HG03060 (cell line): Measurements from ENCODE around the gene SCAMP5.

Experiments
- ATAC-seq: cut with Tn5 transposase; IDR thresholded peaks from one replicate; pipeline ENCODE4 v1.9.1; 2021; ENCODE audit warnings: low read depth, moderate number of reproducible peaks; ENCODE audit not compliant: unreplicated experiment

SCAMP5 gene, protein sequence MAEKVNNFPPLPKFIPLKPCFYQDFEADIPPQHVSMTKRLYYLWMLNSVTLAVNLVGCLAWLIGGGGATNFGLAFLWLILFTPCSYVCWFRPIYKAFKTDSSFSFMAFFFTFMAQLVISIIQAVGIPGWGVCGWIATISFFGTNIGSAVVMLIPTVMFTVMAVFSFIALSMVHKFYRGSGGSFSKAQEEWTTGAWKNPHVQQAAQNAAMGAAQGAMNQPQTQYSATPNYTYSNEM

DNA sequence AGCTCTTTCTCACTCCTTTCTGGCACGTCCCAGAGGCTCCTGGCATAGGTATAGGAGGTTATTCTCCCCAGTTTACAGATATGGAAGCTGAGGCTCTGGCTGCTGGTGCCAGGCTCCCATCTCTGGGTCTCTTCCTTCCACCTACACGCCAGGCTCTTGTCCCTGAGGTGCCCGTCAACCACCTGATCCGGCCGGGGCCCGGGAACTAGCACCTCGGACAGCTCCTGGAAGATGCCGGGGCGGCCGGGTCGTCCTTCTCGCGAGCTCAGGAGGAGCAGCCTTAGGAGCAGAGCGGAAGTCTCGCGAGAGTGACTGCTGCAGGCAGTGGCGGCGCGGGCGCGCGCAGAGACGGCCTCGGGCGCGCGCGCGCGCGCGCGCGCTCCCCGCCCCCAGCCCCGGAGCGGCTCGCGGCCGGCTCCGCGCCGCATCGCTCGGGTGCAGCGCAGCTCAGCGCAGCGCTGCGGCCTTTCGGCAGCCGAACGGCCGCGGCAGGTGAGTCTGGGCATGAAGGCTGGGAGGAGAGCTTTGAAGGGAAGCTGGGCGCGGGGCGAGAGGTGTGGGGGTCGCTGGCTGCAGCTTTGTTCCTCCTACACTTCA is at the start of gene SCAMP5:
TSS of gene SCAMP5 (plus strand) at position 382 of the 597 bp plus-strand sequence. CDS start 16,277 bp downstream, outside the sequence.
- ATAC-seq = no peak

DNA sequence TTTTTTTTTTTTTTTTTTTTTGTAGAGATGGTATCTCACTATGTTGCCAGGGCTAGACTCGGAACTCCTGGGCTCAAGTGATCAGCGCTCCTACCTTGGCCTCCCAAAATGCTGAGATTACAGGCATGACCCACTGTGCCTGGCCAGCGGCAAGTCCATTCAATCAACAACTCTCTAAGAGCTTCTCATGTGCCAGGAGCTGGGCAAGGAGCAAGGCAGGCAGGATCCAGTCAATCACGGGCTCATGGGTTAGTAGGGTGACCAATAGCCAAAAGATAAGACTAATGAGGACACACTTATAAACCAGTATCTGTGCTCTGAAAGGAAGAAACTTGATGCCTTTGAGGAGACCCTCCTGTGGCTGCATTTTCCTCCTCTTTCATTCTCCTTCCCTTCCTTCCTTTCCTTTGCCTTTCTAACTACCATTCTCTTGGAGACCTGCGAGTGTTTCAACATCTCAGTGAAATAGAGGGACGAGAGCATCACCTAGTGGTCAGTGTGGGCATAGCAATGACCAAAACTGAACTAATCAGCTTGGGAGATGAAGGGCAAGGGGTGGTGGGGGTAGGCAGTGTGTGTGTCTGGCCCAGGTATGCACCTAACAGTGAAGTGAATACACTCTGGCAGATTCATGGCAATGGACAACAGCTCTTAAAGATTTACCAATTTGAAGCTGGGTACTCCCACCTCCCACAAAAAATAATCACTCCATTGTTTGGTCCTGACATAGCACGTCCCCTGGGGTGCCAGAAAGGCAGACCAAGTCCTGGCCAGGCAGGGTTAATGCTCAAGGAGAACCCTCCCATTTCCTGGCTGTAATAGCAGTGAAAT is 45.1 kb upstream of the SCAMP5 start:
- no peak for ATAC-seq

DNA sequence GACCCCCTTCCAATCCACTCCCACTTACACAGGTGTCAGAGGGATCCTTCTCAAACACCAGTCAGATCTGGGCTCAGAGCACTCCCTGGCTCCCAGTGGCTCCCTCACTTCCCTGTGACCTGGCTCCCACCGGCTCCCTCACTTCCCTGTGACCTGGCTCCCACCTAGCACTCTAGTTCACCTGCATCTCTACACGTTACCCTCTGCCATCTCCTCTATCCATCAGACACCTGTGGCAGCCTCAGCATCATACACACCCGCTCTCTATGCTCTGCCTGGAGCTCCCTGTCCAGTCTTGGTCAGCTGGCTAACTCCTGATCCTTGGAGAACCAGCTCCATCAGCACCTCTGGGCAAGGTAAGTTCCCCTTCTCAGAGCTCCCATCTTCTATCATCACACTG is 44.4 kb upstream of the SCAMP5 start:
- ATAC-seq = no peak

DNA sequence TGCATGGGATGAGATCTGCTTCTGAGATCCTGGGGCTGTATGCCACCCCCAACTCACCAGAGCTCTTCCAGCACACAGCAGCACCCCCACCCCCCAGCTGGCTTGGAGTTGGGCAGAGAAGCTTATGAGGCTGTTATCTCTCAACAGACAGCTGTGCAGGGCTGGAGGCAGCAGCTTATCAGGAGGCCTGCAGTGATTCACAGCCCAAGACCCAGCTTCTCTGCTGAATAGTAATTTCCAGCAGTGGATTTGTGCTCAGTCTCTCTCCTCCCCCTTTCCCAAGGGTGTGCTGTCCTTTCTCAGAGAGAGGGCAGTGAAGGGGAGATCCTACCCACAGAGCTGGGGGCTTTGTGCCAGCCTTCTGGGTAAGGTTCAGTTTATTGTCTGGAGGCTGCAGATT is 40.8 kb upstream of the SCAMP5 start:
- no peak for ATAC-seq

DNA sequence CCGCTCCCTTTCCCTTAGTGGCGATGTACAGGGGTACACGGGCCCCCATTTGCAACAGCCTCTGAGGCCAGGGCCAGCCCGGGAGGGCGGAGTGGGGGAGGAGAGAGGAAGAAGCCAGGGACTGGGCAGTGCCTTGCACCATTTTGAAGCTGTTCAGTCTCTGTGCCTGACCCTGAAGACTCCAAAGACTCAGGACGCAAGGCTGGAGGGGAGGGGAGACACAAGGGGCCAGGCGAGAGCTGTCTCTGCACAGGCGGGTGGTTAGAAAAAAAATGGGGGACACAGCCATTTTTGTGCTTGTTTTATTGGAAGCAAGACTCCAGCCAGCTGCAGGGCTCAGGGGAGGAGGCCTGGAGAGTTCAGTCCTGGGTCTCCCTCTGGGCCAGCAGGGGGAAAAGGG is 40.3 kb upstream of the SCAMP5 start:
- ATAC-seq = no peak

DNA sequence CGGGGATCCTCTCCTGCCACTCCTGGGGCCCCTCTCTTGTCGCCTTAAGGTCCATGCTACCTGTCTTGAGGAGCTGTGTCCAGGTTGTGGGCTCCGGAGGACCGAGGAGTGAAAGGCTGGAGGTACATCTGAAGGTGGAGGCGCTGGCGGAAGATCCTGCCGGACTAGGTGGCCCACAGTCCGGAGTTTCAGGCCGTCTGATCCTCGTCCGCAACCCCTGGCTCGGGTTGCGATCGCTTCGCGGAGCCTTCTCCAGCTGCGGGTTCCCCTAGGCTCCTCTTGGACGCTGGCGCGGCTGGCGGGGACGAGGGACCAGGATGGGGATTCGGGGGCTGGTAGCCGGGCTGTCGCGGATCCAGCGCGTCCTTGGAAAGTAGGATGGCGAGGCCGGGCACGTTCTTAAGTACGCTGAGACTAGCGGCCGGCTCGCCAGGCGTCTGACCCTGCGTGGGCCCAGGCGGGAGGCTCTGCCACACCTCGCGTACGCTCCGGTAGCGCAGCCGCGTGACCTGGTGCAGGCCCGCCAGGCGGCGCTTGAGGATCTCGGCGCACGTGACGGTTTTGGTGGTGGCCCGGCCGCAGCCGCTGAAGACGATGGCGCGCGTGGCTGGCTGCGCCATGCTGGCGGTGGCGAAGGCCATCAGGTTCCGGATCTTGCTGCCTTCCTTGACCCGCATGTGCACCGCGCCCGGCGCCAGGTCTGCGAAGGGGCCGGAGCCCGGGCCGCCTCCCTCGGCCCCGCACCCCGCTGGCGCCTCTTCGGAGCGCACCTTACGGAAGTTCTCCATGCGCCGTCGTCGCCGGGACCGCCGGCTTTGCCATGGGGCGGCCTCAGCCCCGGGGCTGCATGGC is 39.3 kb upstream of the SCAMP5 start:
- ATAC-seq = no peak

DNA sequence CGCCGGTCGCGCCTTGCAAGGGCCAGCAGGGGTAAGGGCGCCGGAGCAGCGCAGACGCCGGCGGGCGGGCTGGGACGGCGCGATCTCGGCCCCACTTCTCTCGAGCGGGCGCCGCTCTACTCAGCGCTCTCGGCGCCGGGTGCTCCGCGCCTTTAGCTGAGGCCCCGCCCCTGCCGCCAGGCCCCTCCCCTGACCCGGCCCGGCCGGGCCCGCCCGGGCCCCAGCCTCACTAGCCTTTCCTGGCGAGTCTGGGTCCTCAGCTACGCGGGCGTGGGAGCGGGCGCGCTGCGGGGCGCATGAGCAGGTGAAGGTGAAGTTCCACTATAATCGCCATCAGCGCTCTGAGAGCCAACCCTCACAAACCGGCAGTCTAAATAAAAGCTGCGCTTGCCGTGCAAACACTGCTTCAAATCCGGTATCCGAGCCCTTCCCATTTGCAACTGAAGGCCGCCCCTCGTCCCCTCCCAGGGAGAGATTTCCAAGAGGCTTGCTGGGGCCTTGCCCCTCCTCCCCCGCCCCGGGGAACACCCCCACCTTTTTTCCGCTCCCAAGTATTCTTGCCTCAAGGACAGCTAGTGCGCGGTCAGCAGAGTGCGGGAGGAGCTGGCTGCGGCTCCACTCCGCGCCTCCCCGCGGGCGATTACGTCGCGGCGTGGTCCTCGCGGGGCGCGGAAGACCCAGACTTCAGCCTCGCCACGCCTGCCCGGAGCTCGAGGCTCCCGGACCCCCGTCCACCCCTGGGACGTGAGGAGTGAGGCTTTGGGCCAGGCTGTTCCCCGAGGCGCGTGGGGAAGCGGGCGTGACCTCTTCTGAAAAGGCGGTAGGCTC is 38.5 kb upstream of the SCAMP5 start, which contains the start of gene RPP25:
TSS of gene RPP25 (minus strand) at position 125 of the 828 bp plus-strand sequence. CDS start 189 bp downstream, outside the sequence.
- no peak for ATAC-seq

DNA sequence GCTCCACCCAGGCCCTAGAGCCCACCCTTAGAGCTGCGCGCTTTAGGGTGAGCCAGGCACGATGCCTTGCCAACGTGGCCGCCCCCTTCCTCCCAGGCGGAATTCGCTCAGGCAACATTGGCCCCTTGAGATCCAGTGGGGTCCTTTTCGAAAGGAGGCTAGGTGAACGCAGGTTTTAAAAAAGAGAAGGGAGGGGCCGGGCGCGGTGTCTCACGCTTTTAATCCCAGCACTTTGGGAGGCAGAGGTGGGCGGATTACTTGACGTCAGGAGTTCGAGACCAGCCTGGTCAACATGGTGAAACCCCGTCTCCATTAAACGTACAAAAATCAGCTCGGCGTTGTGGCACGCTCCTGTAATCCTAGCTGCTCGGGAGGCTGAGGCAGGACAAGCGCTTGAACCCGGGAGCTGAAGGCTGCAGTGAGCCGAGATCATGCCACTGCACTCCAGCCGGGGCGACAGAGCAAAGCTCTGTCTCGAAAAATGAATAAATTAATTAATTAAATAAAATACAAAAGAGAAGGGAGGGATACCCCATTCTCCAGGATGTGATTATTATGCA is 37.8 kb upstream of the SCAMP5 start:
- no peak for ATAC-seq

DNA sequence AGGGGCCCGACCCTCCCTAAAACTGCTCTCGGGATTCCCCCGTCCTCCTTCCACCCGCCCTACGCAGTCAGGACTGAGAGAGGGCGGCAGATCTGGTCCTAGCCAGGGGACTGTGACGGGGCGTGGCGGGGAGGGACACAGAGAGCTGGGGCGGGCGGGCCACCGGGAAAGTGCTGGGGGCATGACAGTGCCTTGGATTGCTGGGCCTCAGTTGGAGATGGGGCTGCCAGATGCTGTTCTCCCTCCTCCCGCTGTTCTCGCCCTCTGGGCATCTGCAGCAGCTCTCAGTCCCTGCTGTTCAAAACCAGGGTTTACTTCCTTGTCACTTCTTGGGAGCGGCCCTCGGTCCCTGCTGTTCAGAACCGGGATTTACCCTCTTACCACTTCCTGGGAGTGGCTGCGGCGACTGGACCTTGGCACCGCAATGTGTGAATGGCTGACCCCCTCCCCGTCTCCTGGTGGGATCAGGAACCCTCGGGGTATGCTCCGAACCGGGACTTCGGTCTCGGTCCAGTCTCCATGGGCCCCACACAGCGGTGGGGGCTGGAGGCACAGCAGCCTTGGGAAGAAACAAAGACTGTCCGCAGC is 36.9 kb upstream of the SCAMP5 start:
- no peak for ATAC-seq

DNA sequence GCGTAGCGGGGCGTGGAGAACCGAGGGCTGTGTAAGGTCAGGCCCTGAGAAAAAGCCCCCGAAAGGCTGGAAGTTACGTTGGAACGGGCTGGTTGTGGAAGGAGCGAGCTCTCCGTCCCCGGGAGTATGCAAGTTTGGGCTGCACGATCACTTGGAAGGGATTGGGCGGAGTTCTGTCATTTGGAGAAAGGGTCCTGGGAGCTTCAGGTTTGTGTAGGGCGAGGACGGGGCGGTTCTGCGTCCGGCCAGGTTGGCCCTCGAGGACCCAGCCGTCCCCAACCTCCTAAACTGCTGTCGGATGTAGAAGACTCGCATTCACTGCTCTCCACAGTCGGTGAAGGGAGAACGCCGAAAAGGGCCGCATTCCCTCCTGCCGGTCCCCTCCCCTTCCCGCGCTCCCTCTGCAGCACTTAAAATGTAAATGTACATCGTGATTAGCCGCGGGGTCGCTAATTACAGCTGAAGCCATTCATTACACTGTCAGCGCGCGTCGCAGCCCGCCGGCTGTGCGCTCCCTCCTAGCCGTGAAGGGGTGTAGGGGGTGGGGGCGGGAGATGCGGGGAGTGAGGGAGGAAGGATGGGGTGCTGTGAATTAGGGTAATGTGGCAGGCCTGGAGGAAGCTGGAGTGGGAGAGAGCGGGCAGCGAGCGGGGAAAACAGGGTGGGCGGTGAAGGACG is 36.3 kb upstream of the SCAMP5 start:
- ATAC-seq = no peak

DNA sequence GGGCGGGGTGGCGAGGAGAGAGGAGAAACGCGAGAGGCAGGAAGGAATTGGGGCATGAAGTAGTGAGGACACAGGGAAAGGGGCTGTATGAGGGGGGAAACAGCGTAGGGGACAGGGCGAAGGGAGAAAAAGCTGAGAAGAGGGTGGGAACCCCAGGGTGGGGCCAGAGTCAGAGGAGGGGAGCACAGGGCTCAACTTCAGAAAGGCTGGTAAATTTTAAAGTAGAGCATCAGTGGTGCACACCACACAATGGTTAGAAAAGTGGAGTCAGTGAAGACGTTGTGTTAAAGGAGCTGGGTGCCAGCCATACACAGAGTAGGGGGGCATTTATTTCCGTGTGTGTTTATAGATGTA is 35.8 kb upstream of the SCAMP5 start:
- ATAC-seq = no peak

DNA sequence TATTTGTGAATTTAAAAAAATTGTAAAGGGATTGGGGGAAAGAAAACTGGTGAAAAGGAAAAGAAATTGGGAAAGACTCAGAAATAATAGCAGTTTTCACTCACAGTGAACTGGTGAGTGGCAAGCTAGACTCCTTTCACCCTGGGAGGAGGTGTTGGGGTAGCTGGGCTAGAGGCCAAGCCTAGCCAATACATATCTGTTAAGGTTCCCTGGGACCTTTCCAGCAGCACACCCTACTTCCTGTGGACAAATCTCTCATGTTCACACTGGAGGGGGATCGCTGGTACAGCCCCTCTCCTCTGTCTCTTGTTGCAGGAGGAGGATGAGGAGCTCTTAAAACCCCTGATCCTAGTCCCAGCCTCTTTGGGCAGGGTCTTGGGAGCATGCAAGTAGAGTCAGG is 35.1 kb upstream of the SCAMP5 start:
- no peak for ATAC-seq

DNA sequence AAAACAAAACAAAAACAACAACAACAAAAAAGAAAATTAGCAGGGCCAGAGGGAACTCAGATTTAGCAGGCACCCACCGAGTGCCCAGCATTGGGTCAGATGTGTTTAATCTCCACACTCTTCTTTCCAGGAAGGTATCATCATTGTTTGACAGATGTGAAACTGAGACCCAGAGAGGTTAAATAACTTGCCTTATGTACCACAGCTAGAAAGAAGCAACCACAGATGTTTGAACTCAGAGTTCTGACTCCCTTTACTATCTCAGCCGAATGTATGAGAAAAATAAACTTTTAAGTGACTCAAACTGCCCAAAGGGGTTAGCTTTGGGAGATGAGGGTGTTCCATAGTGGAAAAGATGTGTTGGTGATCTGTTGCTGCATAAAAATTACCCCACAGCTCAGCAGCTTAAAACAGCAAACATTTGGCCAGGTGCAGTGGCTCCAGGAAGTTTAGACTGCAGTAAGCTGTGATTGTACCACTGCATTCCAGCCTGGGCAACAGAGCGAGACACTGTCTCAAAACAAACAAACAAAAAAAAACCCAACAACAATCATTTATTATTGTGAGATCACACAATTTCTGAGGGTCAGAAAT is 34.3 kb upstream of the SCAMP5 start:
- ATAC-seq = no peak

DNA sequence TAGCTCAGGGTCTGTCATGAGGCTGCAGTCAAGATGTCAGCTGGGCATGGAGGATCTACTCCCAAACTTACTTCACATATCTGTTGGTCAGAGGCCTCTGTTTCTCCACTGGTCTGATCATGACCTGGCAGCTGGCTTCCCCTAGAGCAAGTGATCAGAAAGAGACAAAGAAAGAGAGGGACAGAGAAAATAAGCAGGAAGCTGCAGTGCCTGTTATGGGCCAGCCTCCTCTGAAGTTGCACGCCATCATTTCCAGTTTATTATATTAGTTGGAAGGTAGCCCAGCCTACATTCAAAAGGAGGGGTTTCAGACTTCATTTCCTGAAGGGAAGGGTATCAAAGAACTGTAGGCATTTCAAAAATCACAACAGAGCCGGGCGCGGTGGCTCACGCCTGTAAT is 33.7 kb upstream of the SCAMP5 start:
- no peak for ATAC-seq

DNA sequence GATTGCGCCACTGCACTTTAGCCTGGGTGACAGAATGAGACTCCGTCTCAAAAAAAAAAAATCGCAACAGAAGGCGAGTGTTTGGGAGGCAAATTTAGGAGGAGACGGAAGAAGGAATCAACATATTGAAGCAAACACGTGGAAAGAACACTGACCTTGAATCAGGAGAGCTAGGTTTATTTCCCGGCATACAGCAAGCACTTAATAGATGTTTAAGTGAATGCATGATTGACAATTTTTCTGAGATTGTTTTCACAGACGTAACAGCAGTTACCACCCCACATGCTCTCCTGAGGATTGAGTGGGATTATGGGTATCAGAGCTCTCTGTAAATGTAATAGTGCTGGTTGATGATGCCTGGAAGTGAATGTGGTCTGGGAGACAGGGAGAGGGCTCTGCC is 33.1 kb upstream of the SCAMP5 start:
- no peak for ATAC-seq

DNA sequence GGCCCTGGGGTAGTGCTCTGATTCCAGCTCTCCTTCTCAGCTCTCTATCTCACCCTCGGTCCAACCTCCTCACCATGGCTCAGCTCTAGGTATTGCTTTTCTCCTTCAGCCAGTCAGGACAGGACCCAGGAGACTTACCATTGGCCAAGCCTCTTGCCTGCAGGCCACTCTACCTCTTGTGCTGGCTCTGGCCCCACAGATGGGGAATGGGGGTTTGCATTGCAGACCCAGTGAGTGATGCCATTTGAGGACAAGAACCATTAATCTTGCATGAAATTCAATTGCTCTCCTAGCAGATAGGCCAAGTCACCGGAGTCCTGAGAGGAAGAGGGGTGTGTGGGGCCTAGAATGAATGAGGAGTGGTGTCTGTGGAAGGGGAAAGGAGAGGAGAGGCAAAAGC is 32.7 kb upstream of the SCAMP5 start:
- no peak for ATAC-seq

DNA sequence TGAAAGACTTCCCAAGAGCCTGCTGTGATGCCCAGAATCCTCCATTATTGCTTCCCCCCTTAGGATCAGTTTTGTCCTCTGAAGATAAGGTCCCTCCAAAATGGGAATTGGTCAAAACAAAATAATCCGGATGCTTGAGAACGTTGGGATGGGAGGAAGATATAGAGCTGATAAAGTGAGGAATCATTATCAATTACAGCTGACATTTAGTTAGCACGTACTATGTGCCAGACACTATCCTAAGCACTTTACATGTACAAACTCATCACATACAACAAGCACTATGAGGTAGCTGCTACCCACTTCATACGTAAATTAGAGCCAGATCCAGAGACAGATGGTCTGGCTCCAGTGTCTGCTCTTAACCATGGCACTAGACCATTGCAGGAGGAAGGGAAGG is 32.1 kb upstream of the SCAMP5 start:
- ATAC-seq = no peak

DNA sequence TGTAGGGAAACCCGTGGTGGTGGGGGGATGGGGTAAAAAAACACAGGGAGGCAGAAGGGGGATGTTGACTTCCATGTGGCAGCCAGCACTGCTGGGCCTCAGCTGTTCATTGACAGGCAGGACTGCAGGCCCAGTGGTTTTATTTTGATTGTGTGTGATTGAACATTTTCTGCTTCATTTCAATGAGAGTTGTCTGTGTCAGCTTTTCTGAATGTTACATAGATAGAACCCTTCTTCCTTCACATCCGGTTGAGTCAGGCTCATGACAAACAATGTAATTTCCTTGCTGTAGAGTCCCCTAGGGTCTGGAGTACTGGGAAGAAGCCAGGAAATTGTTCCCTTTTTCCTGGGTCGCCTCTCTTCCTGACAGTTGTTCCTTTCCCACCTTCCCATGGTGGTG is 30.6 kb upstream of the SCAMP5 start:
- no peak for ATAC-seq
